Neural progenitor cell (in vitro differentiated cells): ENCODE results near the gene CORIN.

Experiments
- CTCF ChIP-seq: fragments of 200-600 bp; sonication (generic); IDR thresholded peaks from 2 replicates; pipeline ENCODE4 v1.5.1; 2017; ENCODE audit warnings: antibody characterized with exemption, mild to moderate bottlenecking
- EZH2 ChIP-seq: fragments of 200-600 bp; sonication (generic); IDR thresholded peaks from 2 replicates; pipeline ENCODE4 v1.6.1; 2017; ENCODE audit warnings: antibody characterized with exemption, mild to moderate bottlenecking, moderate library complexity
- EZH2phosphoT487 ChIP-seq: fragments of 200-600 bp; sonication (generic); IDR thresholded peaks from 2 replicates; pipeline ENCODE4 v1.6.1; 2017; ENCODE audit warnings: antibody characterized with exemption

- TF ChIP-seq CTCF, result no peak
- no peak for TF ChIP-seq EZH2phosphoT487
- TF ChIP-seq EZH2, result no peak
Measured at GRCh38 chr4:47788126-47788525, 49.7 kb downstream of the CORIN start.
